Measurements from ENCODE around the gene NEK8.

GRCh38 chr17:28714281-28714680 lies 14.3 kb upstream of the NEK8 start:
- TF ChIP-seq CTCF (IDR thresholded peaks at IDR 0.05) = no peak
- TF ChIP-seq POLR2A (IDR thresholded peaks at IDR 0.05) = no peak

Data from body of pancreas (tissue), 4 donors.